Vagina (tissue), 2 donors: ENCODE measurements around the gene SYCP2L. TPM values are rescaled to one million over a fixed set of nuclear protein-coding genes. Genes with fewer than 3 reads are reported as not detected.
"Not testable (repeated sequence)": the region's sequence is repeated elsewhere in the genome, so short reads cannot be mapped to it uniquely, and the experiment has no call there.

ENCODE experiments used
- DNase-seq, 2 donors: peaks; one replicate each; pipeline ENCODE4 v3.0.0-alpha.2; 2017; ENCODE audit errors: extremely low spot score in 2 of 2
- H3K27ac ChIP-seq: fragments of 200-600 bp; sonication (generic); one replicate; pipeline ENCODE4 v1.5.1; 2019
- H3K27me3 ChIP-seq: fragments of 200-600 bp; sonication (generic); one replicate; pipeline ENCODE4 v1.5.1; 2019
- H3K36me3 ChIP-seq, 2 donors: fragments of 200-600 bp; sonication (generic); one replicate each; pipeline ENCODE4 v1.5.1; 2017 to 2019
- H3K4me1 ChIP-seq: fragments of 200-600 bp; sonication (generic); one replicate; pipeline ENCODE4 v1.5.1; 2019
- H3K4me3 ChIP-seq, 2 donors: fragments of 200-600 bp; sonication (generic); 1 replicate in 1 of 2; 2 replicates in 1 of 2; pipeline ENCODE4 v1.5.1; 2016 to 2019
- H3K9me3 ChIP-seq: fragments of 200-600 bp; sonication (generic); one replicate; pipeline ENCODE4 v1.5.1; 2019
- CTCF ChIP-seq, 3 experiments: fragments of 450-650 bp in 2 of 3; fragments of 200-600 bp in 1 of 3; sonication (generic) in 1 of 3; IDR thresholded peaks; one replicate each; pipeline ENCODE4 v1.5.1; 2017 to 2019; ENCODE audit warnings: antibody characterized with exemption in 3 of 3, mild to moderate bottlenecking in 2 of 3, moderate library complexity in 2 of 3
- POLR2A ChIP-seq, 2 donors: fragments of 450-650 bp; IDR thresholded peaks; one replicate each; pipeline ENCODE4 v1.6.1; 2017; ENCODE audit warnings: antibody characterized with exemption in 2 of 2, mild to moderate bottlenecking in 2 of 2, moderate library complexity in 2 of 2
- POLR2AphosphoS5 ChIP-seq, 2 donors: sonication (generic); formaldehyde crosslinking; IDR thresholded peaks; one replicate each; pipeline ENCODE4 v1.9.0; 2017; ENCODE audit warnings: antibody characterized with exemption in 2 of 2, mild to moderate bottlenecking in 2 of 2, low read depth in 1 of 2; ENCODE audit not compliant: insufficient read depth in 1 of 2
- intact Hi-C: fragments of 100-400 bp; cut with DNase I; formaldehyde crosslinking; loops from one replicate; pipeline ENCODE4 v1.15.1; 2023
- total RNA-seq: library from RNA; depleted of rRNA; stranded (reverse); fragments of >200 nt; gene quantifications from one replicate; pipeline ENCODE4 v1.2.3, GENCODE V29; 2016

Gene SYCP2L
- total RNA-seq, 1 donor from 2014 or later: 0.25 TPM

GRCh38 chr6:10896691-10897090 lies 9.8 kb downstream of the SYCP2L start:
- H3K4me1 ChIP-seq: no peaks in the 10 kb centered on the region
- no peaks in the 10 kb centered on the region for H3K27me3 ChIP-seq
- no peak for DNase-seq
- intact Hi-C loops: no loop called here
- TF ChIP-seq POLR2AphosphoS5 (IDR thresholded peaks at IDR 0.05; ENCODE audit: insufficient read depth in 1 of 2, low read depth in 1 of 2) (no peak), CTCF (IDR thresholded peaks at IDR 0.05) (no peak), POLR2A (IDR thresholded peaks at IDR 0.05) (no peak)
- no peak overlapping the region for H3K4me3 ChIP-seq
- H3K27ac ChIP-seq: no peak overlapping the region
- no peaks in the 10 kb centered on the region for H3K9me3 ChIP-seq
- H3K36me3 ChIP-seq: no peaks in the 10 kb centered on the region

GRCh38 chr6:10901770-10902169 lies 14.9 kb downstream of the SYCP2L start:
- Histone ChIP-seq H3K27me3 (no peaks in the 10 kb centered on the region), H3K4me3 (no peak overlapping the region), H3K27ac (no peak overlapping the region), H3K9me3 (no peaks in the 10 kb centered on the region), H3K36me3 (no peaks in the 10 kb centered on the region), H3K4me1 (no peaks in the 10 kb centered on the region)
- DNase-seq: no peak
- no peak for TF ChIP-seq POLR2A (IDR thresholded peaks at IDR 0.05)
- no peak for TF ChIP-seq CTCF (IDR thresholded peaks at IDR 0.05)
- no peak for TF ChIP-seq POLR2AphosphoS5 (IDR thresholded peaks at IDR 0.05; ENCODE audit: insufficient read depth in 1 of 2, low read depth in 1 of 2)
- intact Hi-C loops: no loop called here

- TF ChIP-seq POLR2AphosphoS5 (IDR thresholded peaks at IDR 0.05; ENCODE audit: insufficient read depth in 1 of 2, low read depth in 1 of 2) (no peak), POLR2A (IDR thresholded peaks at IDR 0.05) (no peak), CTCF (IDR thresholded peaks at IDR 0.05) (no peak)
These were observed 17.2 kb downstream of the SYCP2L start for GRCh38 chr6:10904015-10904414.

GRCh38 chr6:10908228-10908627 lies 21.4 kb downstream of the SYCP2L start:
- H3K27me3 ChIP-seq: no peaks in the 10 kb centered on the region
- no peak for TF ChIP-seq CTCF (IDR thresholded peaks at IDR 0.05)
- TF ChIP-seq POLR2AphosphoS5 (IDR thresholded peaks at IDR 0.05; ENCODE audit: insufficient read depth in 1 of 2, low read depth in 1 of 2): no peak
- TF ChIP-seq POLR2A (IDR thresholded peaks at IDR 0.05): no peak
- DNase-seq: no peak
- H3K9me3 ChIP-seq: no peaks in the 10 kb centered on the region
- no peaks in the 10 kb centered on the region for H3K36me3 ChIP-seq
- H3K27ac ChIP-seq: no peak overlapping the region
- H3K4me3 ChIP-seq: no peak overlapping the region
- intact Hi-C loops: no loop called here
- no peaks in the 10 kb centered on the region for H3K4me1 ChIP-seq

More at GRCh38 chr6:10904015-10904414, 17.2 kb downstream of the SYCP2L start:
- Histone ChIP-seq H3K36me3 (no peaks in the 10 kb centered on the region), H3K27me3 (no peaks in the 10 kb centered on the region), H3K27ac (no peak overlapping the region), H3K4me3 (no peak overlapping the region), H3K9me3 (no peaks in the 10 kb centered on the region), H3K4me1 (no peaks in the 10 kb centered on the region)
- no peak for DNase-seq
- intact Hi-C loops: no loop called here

GRCh38 chr6:10919520-10919919 lies 32.7 kb downstream of the SYCP2L start:
- H3K4me1 ChIP-seq, H3K4me3 ChIP-seq, H3K27me3 ChIP-seq, H3K36me3 ChIP-seq, DNase-seq, H3K27ac ChIP-seq, H3K9me3 ChIP-seq: not testable (repeated sequence)
- intact Hi-C loops: loop anchor here (5.0 kb wide), 1 partner anchor 1218 kb away; no protein-coding TSS in a partner anchor

- no peaks in the 10 kb centered on the region for H3K27me3 ChIP-seq
- no peaks in the 10 kb centered on the region for H3K4me1 ChIP-seq
- no peak for TF ChIP-seq CTCF (IDR thresholded peaks at IDR 0.05)
- no peak for TF ChIP-seq POLR2AphosphoS5 (IDR thresholded peaks at IDR 0.05; ENCODE audit: insufficient read depth in 1 of 2, low read depth in 1 of 2)
- TF ChIP-seq POLR2A (IDR thresholded peaks at IDR 0.05): no peak
- no peak overlapping the region for H3K27ac ChIP-seq
- H3K4me3 ChIP-seq: no peak overlapping the region
- no peaks in the 10 kb centered on the region for H3K9me3 ChIP-seq
- intact Hi-C loops: no loop called here
- no peak for DNase-seq
- H3K36me3 ChIP-seq: no peaks in the 10 kb centered on the region
These were observed 46.3 kb downstream of the SYCP2L start for GRCh38 chr6:10933126-10933525.
